ENCODE data around the gene CIBAR2.

DNA sequence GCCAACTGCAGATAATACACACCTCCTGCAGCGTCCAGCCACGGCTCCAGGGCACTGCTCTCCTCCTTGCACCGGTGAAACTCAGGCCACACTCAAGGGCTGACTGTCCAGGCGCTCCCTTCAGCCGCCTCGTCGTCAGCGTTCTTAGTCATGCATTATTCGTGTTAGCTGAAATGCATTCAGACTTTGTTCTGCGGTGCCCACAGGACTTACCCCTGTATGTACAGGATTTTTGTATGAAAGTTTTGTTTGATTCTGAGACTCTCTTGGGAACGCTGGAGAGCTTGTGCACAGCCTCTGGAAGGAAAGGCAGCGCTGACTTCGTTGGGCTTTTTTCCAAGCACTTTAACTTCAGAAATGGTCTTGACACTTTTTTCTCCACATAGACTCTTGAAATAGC is 22.1 kb downstream of the CIBAR2 start:
- no peak for TF ChIP-seq POLR2A (IDR thresholded peaks at IDR 0.05; ENCODE audit: low read depth, low read length)
- no peak for TF ChIP-seq SPI1 (IDR thresholded peaks at IDR 0.05; ENCODE audit: low read depth, low read length)
- no peak for TF ChIP-seq POLR2AphosphoS5 (IDR thresholded peaks at IDR 0.05; ENCODE audit: low read depth, low read length)
- TF ChIP-seq TAF1 (IDR thresholded peaks at IDR 0.05; ENCODE audit: low read depth, low read length): no peak
